ENCODE measurements around the gene ENPEP.

DNA sequence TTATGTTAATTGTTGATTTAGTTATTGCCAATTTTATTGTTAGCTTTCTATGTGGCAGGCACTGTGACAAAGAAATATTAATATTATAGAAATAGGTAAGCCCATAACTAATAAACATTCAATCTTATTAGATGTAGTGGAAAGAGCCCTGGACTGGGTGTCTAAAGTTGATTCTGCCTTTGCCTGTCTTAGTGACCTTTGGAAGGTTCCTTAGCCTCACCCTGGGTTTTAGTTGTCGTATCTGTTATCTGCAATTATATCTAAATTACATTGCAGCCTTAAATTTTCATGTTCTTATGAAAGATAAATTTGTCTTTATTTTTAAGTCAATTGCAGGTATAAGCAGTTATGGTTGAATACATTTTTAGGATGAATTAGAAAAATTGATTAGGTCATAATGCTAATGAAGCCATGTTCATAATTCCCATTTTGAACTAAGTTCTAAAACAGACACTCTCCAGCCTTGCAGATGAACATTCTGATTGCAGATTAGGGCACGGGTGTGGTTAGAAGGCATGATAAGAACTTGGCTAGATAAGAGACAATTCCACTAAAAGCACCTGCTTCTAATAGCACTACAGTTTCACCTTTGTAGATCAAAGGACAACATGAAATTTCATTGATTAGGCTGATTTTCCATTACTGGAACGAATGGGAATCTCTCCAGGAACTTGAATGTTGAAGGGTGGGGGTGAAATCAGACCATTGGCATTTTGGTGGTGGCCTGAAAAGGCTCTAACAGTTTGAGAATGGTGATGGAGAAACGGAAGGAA is 17.3 kb upstream of the ENPEP start:
- TF ChIP-seq, protein P1, sequence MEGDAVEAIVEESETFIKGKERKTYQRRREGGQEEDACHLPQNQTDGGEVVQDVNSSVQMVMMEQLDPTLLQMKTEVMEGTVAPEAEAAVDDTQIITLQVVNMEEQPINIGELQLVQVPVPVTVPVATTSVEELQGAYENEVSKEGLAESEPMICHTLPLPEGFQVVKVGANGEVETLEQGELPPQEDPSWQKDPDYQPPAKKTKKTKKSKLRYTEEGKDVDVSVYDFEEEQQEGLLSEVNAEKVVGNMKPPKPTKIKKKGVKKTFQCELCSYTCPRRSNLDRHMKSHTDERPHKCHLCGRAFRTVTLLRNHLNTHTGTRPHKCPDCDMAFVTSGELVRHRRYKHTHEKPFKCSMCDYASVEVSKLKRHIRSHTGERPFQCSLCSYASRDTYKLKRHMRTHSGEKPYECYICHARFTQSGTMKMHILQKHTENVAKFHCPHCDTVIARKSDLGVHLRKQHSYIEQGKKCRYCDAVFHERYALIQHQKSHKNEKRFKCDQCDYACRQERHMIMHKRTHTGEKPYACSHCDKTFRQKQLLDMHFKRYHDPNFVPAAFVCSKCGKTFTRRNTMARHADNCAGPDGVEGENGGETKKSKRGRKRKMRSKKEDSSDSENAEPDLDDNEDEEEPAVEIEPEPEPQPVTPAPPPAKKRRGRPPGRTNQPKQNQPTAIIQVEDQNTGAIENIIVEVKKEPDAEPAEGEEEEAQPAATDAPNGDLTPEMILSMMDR (IDR thresholded peaks at IDR 0.05): no peak
- TF ChIP-seq EZH2 (IDR thresholded peaks at IDR 0.05; ENCODE audit: borderline replicate concordance, insufficient read depth, low read depth, low read length, poor library complexity, severe bottlenecking): no peak

Measured in B cell (primary cell).